GM11168 (cell line): ENCODE measurements around the gene NELFA.
"Not testable (repeated sequence)": the region's sequence is repeated elsewhere in the genome, so short reads cannot be mapped to it uniquely, and the experiment has no call there.

Experiments
- in situ Hi-C: fragments of 300-500 bp; cut with MboI; formaldehyde crosslinking; loops from one replicate; pipeline ENCODE4 v1.12.0; 2022; ENCODE audit warnings: low sequenced_read_pairs; ENCODE audit not compliant: unreplicated experiment

Gene NELFA

GRCh38 chr4:2041239-2042130 lies 32.7 kb upstream of the NELFA start:
- in situ Hi-C loops, result no loop called here

- in situ Hi-C loops, result no loop called here
Measured at GRCh38 chr4:2040391-2041238, 31.8 kb upstream of the NELFA start.

- in situ Hi-C loops, result no loop called here
Measured at GRCh38 chr4:2036866-2037265, 28.1 kb upstream of the NELFA start.

- in situ Hi-C loops, result no loop called here
Measured at GRCh38 chr4:2036327-2036726, 27.6 kb upstream of the NELFA start.

GRCh38 chr4:2031161-2031560 lies 22.4 kb upstream of the NELFA start:
- in situ Hi-C loops, result not testable (repeated sequence)

GRCh38 chr4:2027120-2027519 lies 18.3 kb upstream of the NELFA start:
- in situ Hi-C loops, result not testable (repeated sequence)

GRCh38 chr4:2025817-2026216 lies 17.0 kb upstream of the NELFA start:
- in situ Hi-C loops, result no loop called here

- in situ Hi-C loops, result no loop called here
Measured at GRCh38 chr4:2024683-2025082, 15.9 kb upstream of the NELFA start.

- in situ Hi-C loops, result not testable (repeated sequence)
Measured at GRCh38 chr4:2021358-2022018, 12.7 kb upstream of the NELFA start.

GRCh38 chr4:2015008-2015407 lies 6.2 kb upstream of the NELFA start:
- in situ Hi-C loops, result no loop called here

GRCh38 chr4:2011583-2011982 lies 2.8 kb upstream of the NELFA start:
- in situ Hi-C loops, result no loop called here

GRCh38 chr4:2009651-2010233 lies 968 bp upstream of the NELFA start:
- in situ Hi-C loops, result no loop called here

GRCh38 chr4:2008671-2008920 lies 178 bp downstream of the NELFA start:
- in situ Hi-C loops, result no loop called here

GRCh38 chr4:2007804-2008670 lies 737 bp downstream of the NELFA start:
- in situ Hi-C loops, result no loop called here

GRCh38 chr4:2006956-2007653 lies 1.7 kb downstream of the NELFA start:
- in situ Hi-C loops, result no loop called here

GRCh38 chr4:2006367-2006766 lies 2.4 kb downstream of the NELFA start:
- in situ Hi-C loops, result no loop called here

- in situ Hi-C loops, result not testable (repeated sequence)
Measured at GRCh38 chr4:2003361-2003760, 5.4 kb downstream of the NELFA start.

- in situ Hi-C loops, result not testable (repeated sequence)
Measured at GRCh38 chr4:1999308-1999707, 9.5 kb downstream of the NELFA start.

GRCh38 chr4:1998296-1998695 lies 10.5 kb downstream of the NELFA start:
- in situ Hi-C loops, result no loop called here
